ENCODE data around the gene UGT1A10.
"Not testable (repeated sequence)": the region's sequence is repeated elsewhere in the genome, so short reads cannot be mapped to it uniquely, and the experiment has no call there.

The UGT1A10 gene

DNA sequence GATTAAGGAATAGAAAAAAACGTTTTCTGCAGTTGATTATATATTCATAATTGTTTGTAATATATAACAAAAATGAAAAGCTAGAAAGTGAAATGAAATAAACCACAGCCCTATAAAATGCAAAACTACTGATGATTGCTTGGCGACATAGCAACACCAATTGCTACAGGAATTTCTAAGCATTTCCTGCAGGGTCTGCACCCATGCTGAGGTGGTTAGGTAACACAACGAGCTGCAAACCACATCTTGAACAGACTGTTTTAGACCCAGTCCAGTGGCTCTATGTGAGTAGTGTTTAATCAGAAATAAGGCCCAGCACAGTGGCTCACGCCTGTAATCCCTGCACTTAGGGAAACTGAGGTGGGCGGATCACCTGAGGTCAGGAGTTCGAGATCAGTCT, 18.3 kb downstream of the UGT1A10 start:
- no peaks in the 10 kb centered on the region for H3K9me3 ChIP-seq (ENCODE audit: control insufficient read depth, low read length)
- H3K27ac ChIP-seq (ENCODE audit: low read depth, low read length, severe bottlenecking) = no peak overlapping the region
- 85 to 89% methylated on average over 3 to 5 of the region's 6 CpGs for WGBS, 2 experiments (ENCODE audit: insufficient coverage in 2 of 2)
- no peaks in the 10 kb centered on the region for H3K4me1 ChIP-seq (ENCODE audit: control insufficient read depth, insufficient read depth, low read length, poor library complexity, severe bottlenecking)
- no peak overlapping the region for H3K4me3 ChIP-seq (ENCODE audit: extremely low read depth, insufficient read depth, low read length, poor library complexity, severe bottlenecking)
- H3K36me3 ChIP-seq (ENCODE audit: control insufficient read depth, insufficient read depth, low read length) = no peaks in the 10 kb centered on the region

DNA sequence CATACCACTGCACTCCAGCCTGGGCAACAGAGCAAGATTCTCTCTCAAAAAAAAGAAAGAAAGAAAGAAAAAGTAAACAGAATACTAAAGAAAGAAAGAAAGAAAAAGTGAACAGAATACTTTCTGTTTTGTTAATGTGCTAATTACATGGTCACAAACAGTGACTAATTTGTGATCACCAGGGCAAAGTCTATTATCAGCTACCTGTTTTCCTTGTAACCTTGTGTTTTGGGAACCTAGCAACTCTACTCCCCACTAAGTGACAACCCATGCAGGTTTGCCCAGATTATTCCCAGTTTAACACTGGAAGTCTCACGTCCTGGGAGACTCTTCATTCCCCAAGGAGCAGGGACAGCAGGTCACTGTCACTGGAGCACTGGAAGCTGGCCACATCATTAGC, 18.8 kb downstream of the UGT1A10 start:
- no peak overlapping the region for H3K4me3 ChIP-seq (ENCODE audit: extremely low read depth, insufficient read depth, low read length, poor library complexity, severe bottlenecking)
- 62 to 67% methylated on average over 1 of the region's 1 CpG for WGBS, 2 experiments (ENCODE audit: insufficient coverage in 2 of 2)
- H3K9me3 ChIP-seq (ENCODE audit: control insufficient read depth, low read length) = no peaks in the 10 kb centered on the region
- no peaks in the 10 kb centered on the region for H3K4me1 ChIP-seq (ENCODE audit: control insufficient read depth, insufficient read depth, low read length, poor library complexity, severe bottlenecking)
- no peaks in the 10 kb centered on the region for H3K36me3 ChIP-seq (ENCODE audit: control insufficient read depth, insufficient read depth, low read length)
- no peak overlapping the region for H3K27ac ChIP-seq (ENCODE audit: low read depth, low read length, severe bottlenecking)

DNA sequence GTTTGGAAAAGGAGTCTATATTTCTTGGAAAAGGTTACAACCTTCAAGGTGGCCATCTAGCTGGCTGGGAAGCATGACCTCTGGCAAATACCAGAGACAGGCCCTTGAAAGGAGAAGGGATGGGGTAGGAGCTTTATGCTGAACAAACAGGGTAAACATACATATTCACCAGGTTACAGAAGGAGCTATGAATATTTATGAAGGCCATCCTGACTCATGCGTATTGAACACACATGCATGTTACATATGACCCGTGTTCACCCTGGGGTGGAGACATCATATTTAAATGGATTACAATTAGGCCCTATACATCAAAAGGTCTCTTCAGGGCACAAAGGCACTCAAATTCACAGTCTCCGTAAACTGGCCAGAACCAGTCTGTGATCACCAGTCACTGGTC, 19.7 kb downstream of the UGT1A10 start:
- not testable (repeated sequence) for H3K9me3 ChIP-seq (ENCODE audit: control insufficient read depth, low read length); H3K27ac ChIP-seq (ENCODE audit: low read depth, low read length, severe bottlenecking); H3K4me1 ChIP-seq (ENCODE audit: control insufficient read depth, insufficient read depth, low read length, poor library complexity, severe bottlenecking); H3K4me3 ChIP-seq (ENCODE audit: extremely low read depth, insufficient read depth, low read length, poor library complexity, severe bottlenecking); H3K36me3 ChIP-seq (ENCODE audit: control insufficient read depth, insufficient read depth, low read length)
- 100% methylated on average over 1 of the region's 3 CpGs; no CpG with 5 or more reads in 1 of the 2 experiments for WGBS, 2 experiments (ENCODE audit: insufficient coverage in 2 of 2)

DNA sequence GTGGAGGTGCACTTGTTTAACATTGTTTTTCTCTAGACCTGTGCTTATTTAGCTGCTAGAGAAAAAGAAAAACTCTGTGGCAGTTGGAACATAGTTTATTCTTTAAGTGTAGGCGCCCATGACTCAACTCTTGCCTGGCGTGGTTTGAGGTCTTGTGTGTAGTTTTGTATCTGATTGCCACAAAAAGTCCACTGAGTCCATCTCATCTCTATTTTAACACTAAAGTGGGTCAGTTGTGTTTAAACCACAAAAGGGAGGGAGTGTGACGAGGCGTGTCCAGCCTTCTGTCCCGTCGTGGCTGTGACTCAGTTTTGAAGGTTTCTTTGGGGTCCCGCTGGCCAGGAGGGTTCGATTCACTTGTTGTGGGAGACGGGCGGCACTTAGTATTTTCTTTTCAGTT, 20.2 kb downstream of the UGT1A10 start:
- Histone ChIP-seq H3K9me3 (ENCODE audit: control insufficient read depth, low read length) (no peaks in the 10 kb centered on the region), H3K27ac (ENCODE audit: low read depth, low read length, severe bottlenecking) (no peak overlapping the region), H3K4me1 (ENCODE audit: control insufficient read depth, insufficient read depth, low read length, poor library complexity, severe bottlenecking) (no peaks in the 10 kb centered on the region), H3K4me3 (ENCODE audit: extremely low read depth, insufficient read depth, low read length, poor library complexity, severe bottlenecking) (no peak overlapping the region), H3K36me3 (ENCODE audit: control insufficient read depth, insufficient read depth, low read length) (no peaks in the 10 kb centered on the region)
- WGBS, 2 experiments (ENCODE audit: insufficient coverage in 2 of 2) = 88 to 98% methylated on average over 5 to 7 of the region's 10 CpGs

DNA sequence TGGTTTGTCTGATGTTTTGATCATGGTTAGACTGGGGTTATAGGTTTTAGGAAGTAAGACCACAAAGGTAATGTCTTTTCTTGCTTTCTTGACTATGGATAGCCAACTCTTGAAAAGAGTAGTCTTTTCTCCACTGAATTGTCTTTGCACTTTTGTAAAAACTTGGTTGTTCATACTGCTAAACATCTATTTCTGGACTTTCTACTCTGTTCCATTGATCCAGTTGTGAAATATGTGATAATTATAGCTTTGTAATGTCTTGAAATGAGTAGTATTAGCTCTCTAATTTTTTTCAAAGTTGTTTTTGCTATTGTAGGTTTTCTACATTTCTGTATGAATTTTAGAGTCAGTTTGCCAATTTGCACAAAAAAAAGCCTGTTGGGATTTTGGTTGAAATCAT, 22.4 kb downstream of the UGT1A10 start:
- H3K9me3 ChIP-seq (ENCODE audit: control insufficient read depth, low read length) = no peaks in the 10 kb centered on the region
- H3K27ac ChIP-seq (ENCODE audit: low read depth, low read length, severe bottlenecking) = no peak overlapping the region
- H3K4me1 ChIP-seq (ENCODE audit: control insufficient read depth, insufficient read depth, low read length, poor library complexity, severe bottlenecking) = no peaks in the 10 kb centered on the region
- no peak overlapping the region for H3K4me3 ChIP-seq (ENCODE audit: extremely low read depth, insufficient read depth, low read length, poor library complexity, severe bottlenecking)
- H3K36me3 ChIP-seq (ENCODE audit: control insufficient read depth, insufficient read depth, low read length) = no peaks in the 10 kb centered on the region

DNA sequence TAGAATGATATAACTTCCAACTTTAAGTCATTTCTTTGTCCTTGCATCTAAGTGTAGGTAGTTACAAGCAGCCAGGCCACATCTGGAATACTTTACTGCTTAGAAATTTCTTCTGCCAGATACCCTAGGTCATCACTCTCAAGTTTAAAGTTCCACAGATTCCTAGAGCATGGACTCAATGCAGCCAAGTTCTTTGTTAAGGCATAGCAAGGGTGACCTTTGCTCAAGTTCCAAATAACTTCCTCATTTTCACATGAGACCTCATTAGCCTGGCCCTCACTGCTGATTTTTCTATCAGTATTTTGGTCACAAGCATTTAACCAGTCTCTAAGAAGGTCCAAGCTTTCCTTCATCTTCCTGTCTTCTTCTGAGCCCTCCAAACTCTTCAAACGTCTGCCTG, 27.7 kb downstream of the UGT1A10 start:
- Histone ChIP-seq H3K4me3 (ENCODE audit: extremely low read depth, insufficient read depth, low read length, poor library complexity, severe bottlenecking) (no peak overlapping the region), H3K36me3 (ENCODE audit: control insufficient read depth, insufficient read depth, low read length) (no peaks in the 10 kb centered on the region)
- 67 to 71% methylated on average over 1 of the region's 1 CpG for WGBS, 2 experiments (ENCODE audit: insufficient coverage in 2 of 2)

DNA sequence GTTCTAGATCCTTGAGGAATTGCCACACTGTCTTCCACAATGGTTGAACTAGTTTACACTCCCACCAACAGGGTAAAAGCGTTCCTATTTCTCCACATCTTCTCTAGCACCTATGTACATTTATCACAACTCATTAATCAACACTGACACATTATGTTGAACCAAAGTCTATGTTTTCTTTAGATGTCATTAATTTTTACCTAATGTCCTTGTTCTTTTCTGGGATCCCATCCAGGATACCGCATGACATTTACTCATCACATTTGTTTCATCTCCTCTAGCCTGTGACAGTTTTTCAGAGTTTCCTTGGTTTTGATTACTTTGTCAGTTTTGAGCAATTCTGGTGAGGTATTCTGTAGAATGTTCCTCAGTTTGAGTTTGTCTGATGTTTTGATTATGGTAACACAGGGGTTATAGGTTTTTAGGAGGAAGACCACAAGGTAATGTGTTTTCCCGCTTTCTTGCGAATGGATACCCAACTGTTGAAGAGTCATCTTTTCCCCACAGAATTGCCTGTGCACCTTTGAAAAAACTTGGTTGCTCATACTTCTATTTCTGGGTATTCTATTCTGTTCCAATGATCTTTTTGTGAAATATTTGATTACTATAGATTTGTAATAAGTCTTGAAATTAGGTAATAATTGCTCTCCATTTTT, 32.5 kb downstream of the UGT1A10 start:
- Histone ChIP-seq H3K4me1 (ENCODE audit: control insufficient read depth, insufficient read depth, low read length, poor library complexity, severe bottlenecking) (no peaks in the 10 kb centered on the region), H3K4me3 (ENCODE audit: extremely low read depth, insufficient read depth, low read length, poor library complexity, severe bottlenecking) (no peak overlapping the region), H3K36me3 (ENCODE audit: control insufficient read depth, insufficient read depth, low read length) (no peaks in the 10 kb centered on the region), H3K9me3 (ENCODE audit: control insufficient read depth, low read length) (no peaks in the 10 kb centered on the region), H3K27ac (ENCODE audit: low read depth, low read length, severe bottlenecking) (no peak overlapping the region)
- WGBS, 2 experiments (ENCODE audit: insufficient coverage in 2 of 2) = 94 to 96% methylated on average over 3 of the region's 4 CpGs

More for the DNA sequence above, 27.7 kb downstream of the UGT1A10 start:
- no peak overlapping the region for H3K27ac ChIP-seq (ENCODE audit: low read depth, low read length, severe bottlenecking)
- no peaks in the 10 kb centered on the region for H3K4me1 ChIP-seq (ENCODE audit: control insufficient read depth, insufficient read depth, low read length, poor library complexity, severe bottlenecking)
- no peaks in the 10 kb centered on the region for H3K9me3 ChIP-seq (ENCODE audit: control insufficient read depth, low read length)

DNA sequence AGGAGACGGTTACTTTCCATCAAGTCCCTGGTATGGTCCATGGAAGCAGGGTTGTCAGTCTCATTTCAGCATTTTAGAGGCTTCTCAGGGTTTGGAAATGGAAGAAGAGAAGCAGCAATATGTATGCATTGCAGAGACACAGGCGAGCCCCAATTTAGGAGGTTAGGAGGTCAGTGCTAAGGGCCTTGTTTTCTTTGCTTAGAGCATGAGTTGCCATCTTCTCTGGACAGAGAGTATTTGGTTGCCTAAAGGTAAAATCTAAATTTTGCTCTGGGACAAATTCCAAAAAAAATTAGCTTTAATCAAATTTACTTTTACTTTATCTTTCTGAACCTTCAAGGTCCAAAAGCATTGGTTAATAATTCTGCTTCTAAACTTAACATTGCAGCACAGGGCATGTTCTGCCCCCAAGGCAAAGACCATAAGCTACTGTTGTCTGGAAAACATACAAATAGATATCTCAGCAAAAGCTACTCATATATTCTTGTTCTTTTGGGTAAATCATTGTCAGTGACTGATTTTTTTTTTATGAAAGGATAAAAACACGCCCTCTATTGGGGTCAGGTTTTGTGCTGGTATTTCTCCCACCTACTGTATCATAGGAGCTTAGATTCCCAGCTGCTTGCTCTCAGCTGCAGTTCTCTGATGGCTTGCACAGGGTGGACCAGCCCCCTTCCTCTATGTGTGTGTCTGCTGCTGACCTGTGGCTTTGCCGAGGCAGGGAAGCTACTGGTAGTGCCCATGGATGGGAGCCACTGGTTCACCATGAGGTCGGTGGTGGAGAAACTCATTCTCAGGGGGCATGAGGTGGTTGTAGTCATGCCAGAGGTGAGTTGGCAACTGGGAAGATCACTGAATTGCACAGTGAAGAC, 35.3 kb downstream of the UGT1A10 start, which contains the start of gene UGT1A9:
Gene UGT1A9, plus strand, starts transcription at position 609 of the 872 bp plus-strand sequence. Its CDS starts 37 bp downstream, at position 646.
- H3K36me3 ChIP-seq (ENCODE audit: control insufficient read depth, insufficient read depth, low read length) = no peaks in the 10 kb centered on the region
- no peaks in the 10 kb centered on the region for H3K4me1 ChIP-seq (ENCODE audit: control insufficient read depth, insufficient read depth, low read length, poor library complexity, severe bottlenecking)
- no peak within 1 kb of the TSS for H3K4me3 ChIP-seq (ENCODE audit: extremely low read depth, insufficient read depth, low read length, poor library complexity, severe bottlenecking)
- H3K27ac ChIP-seq (ENCODE audit: low read depth, low read length, severe bottlenecking) = no peak within 1 kb of the TSS
- 70 to 91% methylated on average over 2 to 3 of the region's 5 CpGs for WGBS, 2 experiments (ENCODE audit: insufficient coverage in 2 of 2)
- no peaks in the 10 kb centered on the region for H3K9me3 ChIP-seq (ENCODE audit: control insufficient read depth, low read length)

DNA sequence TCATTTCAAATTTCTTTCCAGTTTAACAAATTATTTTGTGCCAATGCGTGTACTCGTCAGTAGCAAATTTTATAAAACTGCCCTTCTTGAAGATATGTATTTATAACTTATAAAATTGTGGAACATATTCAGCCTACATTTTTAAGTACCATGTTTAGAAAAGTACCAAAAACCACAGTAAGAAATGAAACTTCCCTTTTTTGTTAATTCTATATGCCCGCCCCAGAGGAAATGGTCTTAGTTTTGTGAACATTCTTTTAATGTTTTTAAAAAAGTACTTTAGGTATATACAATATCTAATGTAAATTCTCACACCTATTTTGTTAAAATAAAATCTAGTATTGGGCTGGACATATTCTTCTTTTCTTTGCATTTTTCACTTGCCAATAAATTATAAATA, 36.6 kb downstream of the UGT1A10 start:
- H3K36me3 ChIP-seq (ENCODE audit: control insufficient read depth, insufficient read depth, low read length) = no peaks in the 10 kb centered on the region
- no peaks in the 10 kb centered on the region for H3K9me3 ChIP-seq (ENCODE audit: control insufficient read depth, low read length)
- H3K4me3 ChIP-seq (ENCODE audit: extremely low read depth, insufficient read depth, low read length, poor library complexity, severe bottlenecking) = no peak overlapping the region
- no peak overlapping the region for H3K27ac ChIP-seq (ENCODE audit: low read depth, low read length, severe bottlenecking)
- H3K4me1 ChIP-seq (ENCODE audit: control insufficient read depth, insufficient read depth, low read length, poor library complexity, severe bottlenecking) = no peaks in the 10 kb centered on the region
- WGBS, 2 experiments (ENCODE audit: insufficient coverage in 2 of 2) = no CpG with 5 or more reads among the region's 3 CpGs

DNA sequence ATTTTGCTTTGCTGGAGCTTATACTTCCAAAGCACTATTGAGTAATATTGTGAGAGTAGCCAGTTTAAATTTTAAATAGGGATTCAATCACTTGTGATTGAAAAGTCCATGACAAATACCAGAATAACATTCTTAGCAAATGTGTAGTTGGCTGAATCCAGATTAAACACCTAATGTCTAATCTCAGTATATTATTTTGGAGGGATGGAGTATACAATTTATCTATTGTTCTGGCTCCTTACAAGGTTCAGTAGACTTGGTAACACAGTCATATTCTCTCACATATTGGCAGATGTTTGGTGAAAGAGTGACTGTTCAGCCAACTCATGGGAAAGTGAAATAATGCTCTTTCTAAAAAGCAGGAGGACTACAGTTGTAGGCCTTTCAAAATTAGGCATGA, 37.6 kb downstream of the UGT1A10 start:
- H3K4me1 ChIP-seq (ENCODE audit: control insufficient read depth, insufficient read depth, low read length, poor library complexity, severe bottlenecking) = no peaks in the 10 kb centered on the region
- no peak overlapping the region for H3K4me3 ChIP-seq (ENCODE audit: extremely low read depth, insufficient read depth, low read length, poor library complexity, severe bottlenecking)
- no peak overlapping the region for H3K27ac ChIP-seq (ENCODE audit: low read depth, low read length, severe bottlenecking)
- H3K9me3 ChIP-seq (ENCODE audit: control insufficient read depth, low read length) = no peaks in the 10 kb centered on the region
- no peaks in the 10 kb centered on the region for H3K36me3 ChIP-seq (ENCODE audit: control insufficient read depth, insufficient read depth, low read length)

DNA sequence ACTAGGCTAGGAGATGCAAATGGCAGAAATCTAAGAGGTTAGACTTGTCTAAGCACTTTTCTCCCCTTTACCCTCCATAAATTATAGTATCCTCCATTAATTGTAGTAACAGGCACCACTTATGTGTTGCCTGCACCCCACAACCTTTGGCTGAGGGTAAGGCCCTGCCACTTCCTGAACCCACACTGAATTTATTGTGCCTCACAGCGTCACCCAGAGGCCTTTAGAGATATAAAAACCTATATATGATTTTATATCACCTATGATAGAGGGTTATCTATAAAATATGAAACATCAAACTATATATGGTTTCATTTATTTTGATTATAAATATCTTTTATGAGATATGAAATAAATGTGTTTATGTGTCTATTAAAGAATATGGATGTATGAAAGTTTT, 38.1 kb downstream of the UGT1A10 start:
- Histone ChIP-seq H3K9me3 (ENCODE audit: control insufficient read depth, low read length) (no peaks in the 10 kb centered on the region), H3K4me1 (ENCODE audit: control insufficient read depth, insufficient read depth, low read length, poor library complexity, severe bottlenecking) (no peaks in the 10 kb centered on the region), H3K36me3 (ENCODE audit: control insufficient read depth, insufficient read depth, low read length) (no peaks in the 10 kb centered on the region), H3K4me3 (ENCODE audit: extremely low read depth, insufficient read depth, low read length, poor library complexity, severe bottlenecking) (no peak overlapping the region), H3K27ac (ENCODE audit: low read depth, low read length, severe bottlenecking) (no peak overlapping the region)
- WGBS, 2 experiments (ENCODE audit: insufficient coverage in 2 of 2) = no CpG with 5 or more reads among the region's 1 CpG
